OCI-LY7 (cell line): ENCODE data around the gene PCDHGA6. TPM values are rescaled to one million over a fixed set of nuclear protein-coding genes. Genes with fewer than 3 reads are reported as not detected.
"Not testable (repeated sequence)": the region's sequence is repeated elsewhere in the genome, so short reads cannot be mapped to it uniquely, and the experiment has no call there.

Source experiments
- BruUV-seq: library from RNA; stranded (reverse); fragments of 400-500 nt; replicated peaks from 2 replicates; lab custom pipeline; 2021; lab: Mats Ljungman, UMichigan
- CTCF ChIA-PET: fragments of 300-600 bp; sonication (Branson Sonifier 250); formaldehyde crosslinking; loops from one replicate; lab custom pipeline; 2022; ENCODE audit warnings: antibody characterized with exemption; ENCODE audit not compliant: unreplicated experiment; lab: Charles Lee
- POLR2A ChIA-PET: fragments of 300-600 bp; sonication (Branson Sonifier 250); formaldehyde crosslinking; loops from one replicate; lab custom pipeline; 2022; ENCODE audit warnings: antibody characterized with exemption; lab: Charles Lee
- DNase-seq: peaks from one replicate; pipeline ENCODE4 v3.0.0-alpha.2; 2015; ENCODE audit warnings: low spot score
- H2AFZ ChIP-seq: fragments of 200-600 bp; sonication (generic), shearing (Covaris generic); 2 replicates; pipeline ENCODE4 v1.6.1; 2014; ENCODE audit warnings: mild to moderate bottlenecking, antibody characterized with exemption, low read length, moderate library complexity
- H3K27ac ChIP-seq: fragments of 200-600 bp; sonication (generic); 2 replicates; pipeline ENCODE4 v1.5.1; 2014; ENCODE audit warnings: mixed run types, low read depth, mild to moderate bottlenecking, moderate library complexity, low read length, inconsistent platforms; ENCODE audit not compliant: poor library complexity, severe bottlenecking
- H3K36me3 ChIP-seq: fragments of 200-600 bp; sonication (generic); 2 replicates; pipeline ENCODE4 v1.6.1; 2014; ENCODE audit warnings: mild to moderate bottlenecking, antibody characterized with exemption, low read length, moderate library complexity, mixed read lengths; ENCODE audit not compliant: insufficient read depth
- H3K4me1 ChIP-seq: fragments of 200-600 bp; sonication (generic); 2 replicates; pipeline ENCODE4 v1.5.1; 2014; ENCODE audit warnings: mild to moderate bottlenecking, low read length; ENCODE audit not compliant: insufficient read depth, poor library complexity, severe bottlenecking
- H3K4me2 ChIP-seq: fragments of 200-600 bp; sonication (generic); 2 replicates; pipeline ENCODE4 v1.6.1; 2014; ENCODE audit warnings: mild to moderate bottlenecking, low read length
- H3K4me3 ChIP-seq: fragments of 200-600 bp; sonication (generic); 2 replicates; pipeline ENCODE4 v1.5.1; 2014; ENCODE audit warnings: mild to moderate bottlenecking, low read depth, low read length; ENCODE audit not compliant: poor library complexity, severe bottlenecking
- H3K79me2 ChIP-seq: fragments of 200-600 bp; sonication (generic); 2 replicates; pipeline ENCODE4 v1.6.1; 2016; ENCODE audit warnings: low read depth, mild to moderate bottlenecking, low read length, moderate library complexity, mixed read lengths; ENCODE audit not compliant: insufficient read depth
- H3K9me2 ChIP-seq: fragments of 200-600 bp; sonication (generic); 2 replicates; pipeline ENCODE4 v1.6.1; 2016; ENCODE audit warnings: mild to moderate bottlenecking, low read length, mixed read lengths; ENCODE audit not compliant: insufficient read depth
- H3K9me3 ChIP-seq: fragments of 200-600 bp; sonication (generic); 2 replicates; pipeline ENCODE4 v1.6.1; 2014; ENCODE audit warnings: mild to moderate bottlenecking, mixed run types, low read length, mixed read lengths
- H4K20me1 ChIP-seq: fragments of 200-600 bp; sonication (generic); 2 replicates; pipeline ENCODE4 v1.6.1; 2014; ENCODE audit warnings: mild to moderate bottlenecking, antibody characterized with exemption, low read length, moderate library complexity, mixed read lengths; ENCODE audit not compliant: insufficient read depth
- EZH2phosphoT487 ChIP-seq: fragments of 200-600 bp; sonication (generic); IDR thresholded peaks from 2 replicates; pipeline ENCODE4 v1.6.1; 2018; ENCODE audit warnings: low read depth, borderline replicate concordance, mild to moderate bottlenecking, mixed run types, antibody characterized with exemption, low read length, moderate library complexity, mixed read lengths
- intact Hi-C: fragments of 100-400 bp; cut with micrococcal nuclease; formaldehyde crosslinking; loops from one replicate; pipeline ENCODE4 v1.10.0; 2022; ENCODE audit not compliant: unreplicated experiment
- total RNA-seq, 2 experiments: library from RNA; depleted of rRNA in 1 of 2; stranded (reverse); fragments of >200 nt in 1 of 2; shearing (Covaris generic) in 1 of 2; gene quantifications; 2 replicates each; pipeline ENCODE4 v1.2.3, GENCODE V29; 2014 to 2022
- TF ChIP-seq, protein P1 (sequence below): fragments of 200-600 bp; sonication (generic); conservative IDR thresholded peaks from 2 replicates; pipeline ENCODE4 v1.5.1; 2014; ENCODE audit warnings: mild to moderate bottlenecking, antibody characterized with exemption, low read length, moderate library complexity, mixed read lengths

Gene PCDHGA6
- total RNA-seq, 2 experiments from 2014 or later: 5.5 to 6.3 TPM

DNA sequence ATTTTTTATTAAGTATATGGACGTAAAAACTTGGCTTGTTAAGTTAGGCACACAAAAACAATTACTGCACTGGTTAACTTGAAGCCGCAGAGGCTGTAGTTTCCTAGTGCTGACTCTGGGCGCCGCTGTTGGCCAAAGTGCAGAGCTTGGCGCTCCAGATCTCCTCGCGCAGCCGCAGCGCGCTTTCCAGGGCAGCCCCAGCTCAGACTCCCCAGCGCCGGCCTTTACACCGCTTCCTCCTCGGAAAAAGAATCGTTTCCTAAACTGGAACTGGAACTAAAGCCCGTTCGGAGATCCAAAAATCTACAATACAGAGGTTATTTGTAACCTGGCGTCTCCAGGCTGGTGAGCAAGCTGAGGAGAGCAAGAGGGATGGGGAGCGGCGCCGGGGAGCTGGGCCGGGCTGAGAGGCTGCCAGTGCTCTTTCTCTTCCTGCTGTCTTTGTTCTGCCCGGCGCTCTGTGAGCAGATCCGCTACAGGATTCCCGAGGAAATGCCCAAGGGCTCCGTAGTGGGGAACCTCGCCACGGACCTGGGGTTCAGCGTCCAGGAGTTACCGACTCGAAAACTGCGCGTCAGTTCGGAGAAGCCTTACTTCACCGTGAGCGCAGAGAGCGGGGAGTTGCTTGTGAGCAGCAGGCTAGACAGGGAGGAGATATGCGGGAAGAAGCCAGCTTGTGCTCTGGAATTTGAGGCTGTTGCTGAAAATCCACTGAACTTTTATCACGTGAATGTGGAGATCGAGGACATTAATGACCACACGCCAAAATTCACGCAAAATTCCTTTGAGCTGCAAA, 24.3 kb downstream of the PCDHGA6 start, which contains the start of gene PCDHGB5:
Gene PCDHGB5, plus strand, starts transcription at position 192 of the 796 bp plus-strand sequence. Its CDS starts 181 bp downstream, at position 373.
- POLR2A ChIA-PET: interaction anchor here (0.5 to 2.3 kb wide), 7 partner anchors 9 to 169 kb away, joined by 3 to 6 read pairs (median 3); partner anchors contain the start of genes PCDHGB3 and PCDHGB4
- H3K9me2 ChIP-seq, BruUV-seq, H2AFZ ChIP-seq, H3K9me3 ChIP-seq, H3K36me3 ChIP-seq, H4K20me1 ChIP-seq, DNase-seq, H3K4me2 ChIP-seq, intact Hi-C loops, H3K4me1 ChIP-seq, H3K4me3 ChIP-seq, H3K27ac ChIP-seq, H3K79me2 ChIP-seq: not testable (repeated sequence)
- TF ChIP-seq, protein P1, sequence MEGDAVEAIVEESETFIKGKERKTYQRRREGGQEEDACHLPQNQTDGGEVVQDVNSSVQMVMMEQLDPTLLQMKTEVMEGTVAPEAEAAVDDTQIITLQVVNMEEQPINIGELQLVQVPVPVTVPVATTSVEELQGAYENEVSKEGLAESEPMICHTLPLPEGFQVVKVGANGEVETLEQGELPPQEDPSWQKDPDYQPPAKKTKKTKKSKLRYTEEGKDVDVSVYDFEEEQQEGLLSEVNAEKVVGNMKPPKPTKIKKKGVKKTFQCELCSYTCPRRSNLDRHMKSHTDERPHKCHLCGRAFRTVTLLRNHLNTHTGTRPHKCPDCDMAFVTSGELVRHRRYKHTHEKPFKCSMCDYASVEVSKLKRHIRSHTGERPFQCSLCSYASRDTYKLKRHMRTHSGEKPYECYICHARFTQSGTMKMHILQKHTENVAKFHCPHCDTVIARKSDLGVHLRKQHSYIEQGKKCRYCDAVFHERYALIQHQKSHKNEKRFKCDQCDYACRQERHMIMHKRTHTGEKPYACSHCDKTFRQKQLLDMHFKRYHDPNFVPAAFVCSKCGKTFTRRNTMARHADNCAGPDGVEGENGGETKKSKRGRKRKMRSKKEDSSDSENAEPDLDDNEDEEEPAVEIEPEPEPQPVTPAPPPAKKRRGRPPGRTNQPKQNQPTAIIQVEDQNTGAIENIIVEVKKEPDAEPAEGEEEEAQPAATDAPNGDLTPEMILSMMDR: peak; percentile 60
- CTCF ChIA-PET: interaction anchor here (1.2 kb wide), 1 partner anchor 166 kb away, joined by 4 read pairs; no protein-coding TSS in a partner anchor

GRCh38 chr5:141398608-141399007, 24.9 kb downstream of the PCDHGA6 start:
- BruUV-seq: TSS peak; percentile 39
- Histone ChIP-seq H3K36me3 (no peaks in the 10 kb centered on the region), H4K20me1 (no peaks in the 10 kb centered on the region), H3K4me1 (no peaks in the 10 kb centered on the region), H3K4me3 (no peak overlapping the region), H3K27ac (no peak overlapping the region), H3K79me2 (no peaks in the 10 kb centered on the region), H3K4me2 (no peak overlapping the region), H3K9me2 (no peaks in the 10 kb centered on the region), H2AFZ (no peak overlapping the region), H3K9me3 (no peaks in the 10 kb centered on the region)
- TF ChIP-seq, protein P1: no peak
- TF ChIP-seq EZH2phosphoT487: no peak
- intact Hi-C loops: no loop called here
- ChIA-PET POLR2A (interaction anchor here (2.3 kb wide), 1 partner anchor 159 kb away, joined by 6 read pairs; no protein-coding TSS in a partner anchor), CTCF (interaction anchor here (1.2 kb wide), 1 partner anchor 165 kb away, joined by 4 read pairs; no protein-coding TSS in a partner anchor)
- no peak for DNase-seq
